Measurements from ENCODE around the gene MAPK8IP2.
"Not testable (repeated sequence)": the region's sequence is repeated elsewhere in the genome, so short reads cannot be mapped to it uniquely, and the experiment has no call there.

The MAPK8IP2 gene

GRCh38 chr22:50640296-50640695 lies 39.7 kb downstream of the MAPK8IP2 start:
- CTCF ChIA-PET, H3K36me3 Mint-ChIP-seq, H3K4me1 Mint-ChIP-seq, H3K9me3 Mint-ChIP-seq, H3K4me3 Mint-ChIP-seq, H3K27ac Mint-ChIP-seq, DNase-seq: not testable (repeated sequence)
- peaks cover 16% of the 10 kb centered on the region for H3K27me3 Mint-ChIP-seq

DNA sequence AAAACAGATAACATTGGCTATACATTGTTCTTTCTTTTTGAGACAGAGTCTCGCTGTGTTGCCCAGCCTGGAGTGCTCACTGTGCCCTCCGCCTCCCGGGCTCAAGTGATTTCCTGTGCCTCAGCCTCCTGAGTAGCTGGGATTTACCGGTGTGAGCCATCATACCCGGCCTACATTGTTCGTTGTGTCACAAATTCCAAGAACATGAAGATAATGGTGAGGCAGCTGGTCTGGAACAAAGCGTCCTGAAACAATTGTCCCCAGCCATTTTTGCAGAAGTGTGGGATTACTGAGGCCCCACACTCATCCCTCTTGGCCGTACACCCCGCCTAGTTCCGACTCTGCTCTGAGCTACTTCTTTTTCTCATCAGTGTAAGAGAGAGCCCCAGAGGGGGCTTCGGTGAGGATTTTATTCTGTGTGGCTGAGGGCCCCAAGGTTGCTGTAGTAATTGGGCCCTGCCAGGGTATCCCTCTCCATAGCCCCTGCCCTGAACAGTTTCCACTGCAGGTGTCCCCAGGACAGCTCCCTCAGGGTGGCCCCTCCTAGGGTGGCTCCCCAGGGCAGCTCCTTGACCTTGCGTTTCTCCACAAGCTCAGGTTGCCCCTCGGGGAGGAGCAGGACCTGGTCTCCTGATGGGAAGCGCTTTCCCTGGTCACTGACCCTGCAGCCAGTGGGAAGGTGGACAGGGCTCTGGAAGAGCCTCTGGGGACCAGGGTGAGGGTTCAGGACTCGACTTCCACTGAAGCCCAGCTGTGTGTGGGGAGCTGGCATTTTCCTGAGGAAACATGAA lies 40.5 kb downstream of the MAPK8IP2 start:
- Mint-ChIP-seq H3K4me1 (no peaks in the 10 kb centered on the region), H3K36me3 (no peaks in the 10 kb centered on the region), H3K27ac (no peak overlapping the region), H3K4me3 (no peak overlapping the region), H3K9me3 (no peaks in the 10 kb centered on the region), H3K27me3 (peaks cover 8% of the 10 kb centered on the region)
- CTCF ChIA-PET, result interaction anchor here (0.6 to 1.0 kb wide), 2 partner anchors 10 to 13 kb away, joined by 3 to 5 read pairs; partner anchors contain the start of gene ARSA
- DNase-seq, result no peak

- Mint-ChIP-seq H3K9me3 (peaks cover 4% of the 10 kb centered on the region), H3K36me3 (no peaks in the 10 kb centered on the region), H3K4me3 (no peak overlapping the region), H3K27ac (no peak overlapping the region), H3K27me3 (peaks cover 7% of the 10 kb centered on the region), H3K4me1 (no peaks in the 10 kb centered on the region)
- CTCF ChIA-PET, result interaction anchor here (0.6 to 1.0 kb wide), 2 partner anchors 11 to 14 kb away, joined by 3 to 5 read pairs; partner anchors contain the start of gene ARSA
- no peak for DNase-seq
These were observed 41.4 kb downstream of the MAPK8IP2 start for GRCh38 chr22:50641696-50642607.

- H3K36me3 Mint-ChIP-seq, H3K27me3 Mint-ChIP-seq, H3K4me3 Mint-ChIP-seq, H3K27ac Mint-ChIP-seq, H3K4me1 Mint-ChIP-seq, CTCF ChIA-PET, H3K9me3 Mint-ChIP-seq, DNase-seq: not testable (repeated sequence)
These were observed 42.6 kb downstream of the MAPK8IP2 start for GRCh38 chr22:50643021-50643820.

- H3K4me1 Mint-ChIP-seq, H3K27me3 Mint-ChIP-seq, H3K4me3 Mint-ChIP-seq, H3K9me3 Mint-ChIP-seq, H3K27ac Mint-ChIP-seq, CTCF ChIA-PET, DNase-seq, H3K36me3 Mint-ChIP-seq: not testable (repeated sequence)
These were observed 43.2 kb downstream of the MAPK8IP2 start for GRCh38 chr22:50643821-50644101.

DNA sequence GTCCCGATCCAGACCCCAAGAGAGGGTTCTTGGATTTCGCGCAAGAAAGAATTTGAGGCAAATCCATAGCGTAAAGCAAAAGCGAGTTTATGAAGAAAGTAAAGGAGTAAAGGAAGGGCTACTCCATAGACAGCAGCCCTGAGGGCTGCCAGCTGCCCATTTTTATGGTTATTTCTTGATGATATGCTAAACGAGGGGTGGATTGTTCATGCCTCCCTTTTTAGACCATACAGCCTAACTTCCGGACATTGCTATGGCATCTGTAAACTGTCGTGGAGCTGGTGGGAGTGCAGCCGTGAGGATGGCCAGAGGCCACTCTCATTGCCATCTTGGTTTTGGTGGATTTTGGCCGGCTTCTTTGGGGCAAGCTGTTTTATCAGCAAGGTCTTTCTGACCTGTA lies 52.7 kb downstream of the MAPK8IP2 start:
- Mint-ChIP-seq H3K4me1 (no peaks in the 10 kb centered on the region), H3K9me3 (peaks cover 11% of the 10 kb centered on the region), H3K27me3 (peaks cover 26% of the 10 kb centered on the region), H3K4me3 (no peak overlapping the region), H3K36me3 (peaks cover 1% of the 10 kb centered on the region), H3K27ac (no peak overlapping the region)
- DNase-seq, result no peak
- CTCF ChIA-PET, result no interaction called here

DNA sequence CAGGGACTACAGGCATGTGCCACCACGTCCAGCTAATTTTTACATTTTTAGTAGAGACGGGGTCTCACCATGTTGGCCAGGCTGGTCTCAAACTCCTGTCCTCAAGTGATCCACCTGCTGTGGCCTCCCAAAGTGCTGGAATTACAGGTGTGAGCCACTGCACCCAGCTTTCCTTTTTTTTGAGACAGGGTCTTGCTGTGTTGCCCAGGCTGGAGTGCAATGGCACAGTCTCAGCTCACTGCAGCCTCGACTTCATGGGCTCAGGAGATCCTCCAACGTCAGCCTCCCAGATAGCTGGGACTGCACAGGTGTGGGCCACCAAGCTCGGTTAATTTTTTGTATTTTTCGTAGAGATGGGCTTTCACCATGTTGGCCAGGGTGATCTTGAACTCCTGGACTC lies 54.1 kb downstream of the MAPK8IP2 start:
- not testable (repeated sequence) for H3K4me1 Mint-ChIP-seq

DNA sequence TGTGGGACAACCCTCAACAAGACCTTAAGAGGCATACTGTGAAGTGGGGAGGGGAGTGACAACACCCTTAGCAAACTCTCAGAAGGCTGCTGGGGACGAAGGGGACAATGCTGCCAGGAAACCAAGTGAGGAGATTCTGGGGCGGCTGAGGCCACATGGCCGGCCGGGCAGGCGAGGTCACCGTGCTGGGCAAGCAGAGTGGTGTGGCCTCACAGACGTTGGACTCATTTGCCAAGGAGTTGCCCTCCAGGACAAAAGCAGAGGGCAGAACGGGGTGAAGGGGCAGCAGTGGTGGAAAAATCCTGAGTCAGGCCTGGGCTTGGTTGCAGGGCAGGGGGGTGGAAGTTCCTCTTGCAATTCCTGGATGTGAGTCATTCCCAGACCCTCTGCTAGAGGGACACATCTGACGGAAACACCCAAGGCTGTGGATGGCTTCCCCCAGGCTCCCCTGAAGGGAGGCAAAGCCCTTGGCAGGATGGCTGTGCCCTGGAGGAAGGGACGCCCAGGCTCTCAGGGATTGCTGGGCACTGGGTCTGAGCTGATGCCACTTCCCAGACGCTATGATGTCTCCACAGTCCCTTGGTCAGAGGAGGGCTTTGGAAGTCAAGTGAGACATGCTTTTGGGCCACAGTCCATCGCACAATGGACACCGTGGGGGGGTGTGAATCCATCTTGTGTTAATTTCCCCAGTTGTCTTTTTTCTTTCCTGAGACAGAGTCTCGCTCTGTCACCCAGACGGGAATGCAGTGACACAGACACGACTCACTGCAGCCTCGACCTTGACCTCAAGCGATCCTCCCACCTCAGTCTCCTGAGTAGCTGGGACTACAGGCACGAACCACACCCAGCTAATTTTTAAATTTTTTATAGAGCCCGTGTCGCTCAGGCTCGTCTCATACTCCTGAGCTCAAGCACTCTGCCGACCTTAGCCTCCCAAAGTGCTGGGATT lies 55.8 kb downstream of the MAPK8IP2 start:
- Mint-ChIP-seq H3K27me3 (peaks cover 35% of the 10 kb centered on the region), H3K27ac (no peak overlapping the region), H3K4me1 (no peaks in the 10 kb centered on the region), H3K4me3 (no peak overlapping the region), H3K36me3 (no peaks in the 10 kb centered on the region), H3K9me3 (no peaks in the 10 kb centered on the region)
- DNase-seq, result no peak
- CTCF ChIA-PET, result no interaction called here

More for the DNA sequence above, 54.1 kb downstream of the MAPK8IP2 start:
- H3K27me3 Mint-ChIP-seq, result peaks cover 30% of the 10 kb centered on the region
- H3K9me3 Mint-ChIP-seq, H3K27ac Mint-ChIP-seq, CTCF ChIA-PET, DNase-seq, H3K4me3 Mint-ChIP-seq, H3K36me3 Mint-ChIP-seq: not testable (repeated sequence)

DNA sequence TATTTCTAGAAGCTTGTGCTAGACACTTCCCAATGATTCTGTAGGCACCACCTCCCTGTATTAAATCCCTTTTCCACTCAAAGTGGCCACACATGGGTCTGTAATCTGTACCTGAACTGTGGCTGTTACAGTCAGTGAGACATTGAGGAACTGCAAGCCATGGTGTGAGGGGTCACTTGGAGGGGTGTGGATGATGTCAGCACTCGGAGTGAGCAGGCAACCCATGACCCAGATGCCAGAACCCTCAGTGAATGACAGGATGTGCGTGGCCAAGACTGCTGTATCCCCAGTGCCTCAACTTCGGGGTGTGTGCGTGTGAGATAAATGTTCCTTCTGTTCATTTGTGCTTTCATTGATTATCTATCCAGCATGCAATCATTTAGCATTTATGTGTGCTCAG lies 57.3 kb downstream of the MAPK8IP2 start:
- Mint-ChIP-seq H3K9me3 (no peaks in the 10 kb centered on the region), H3K4me1 (no peaks in the 10 kb centered on the region), H3K27ac (no peak overlapping the region), H3K4me3 (no peak overlapping the region), H3K36me3 (no peaks in the 10 kb centered on the region), H3K27me3 (peaks cover 40% of the 10 kb centered on the region)
- DNase-seq, result no peak
- CTCF ChIA-PET, result no interaction called here

DNA sequence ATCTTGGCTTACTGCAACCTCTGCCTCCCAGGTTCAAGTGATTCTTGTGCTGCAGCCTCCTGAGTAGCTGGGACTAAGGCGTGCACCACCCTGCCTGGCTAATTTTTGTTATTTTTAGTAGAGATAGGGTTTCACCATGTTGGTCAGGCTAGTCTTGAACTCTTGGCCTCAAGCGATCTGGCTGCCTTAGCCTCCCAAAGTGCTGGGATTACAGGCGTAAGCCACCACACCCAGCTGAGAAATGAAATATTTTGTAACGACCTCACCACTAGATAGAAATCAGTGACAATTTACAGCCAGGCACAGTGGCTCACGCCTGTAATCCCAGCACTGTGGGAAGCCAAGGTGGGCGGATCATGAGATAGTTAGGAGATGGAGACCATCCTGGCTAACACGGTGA lies 59.1 kb downstream of the MAPK8IP2 start:
- H3K4me1 Mint-ChIP-seq, H3K27ac Mint-ChIP-seq, H3K36me3 Mint-ChIP-seq, H3K9me3 Mint-ChIP-seq, CTCF ChIA-PET, DNase-seq, H3K4me3 Mint-ChIP-seq: not testable (repeated sequence)
- H3K27me3 Mint-ChIP-seq, result peaks cover 40% of the 10 kb centered on the region

DNA sequence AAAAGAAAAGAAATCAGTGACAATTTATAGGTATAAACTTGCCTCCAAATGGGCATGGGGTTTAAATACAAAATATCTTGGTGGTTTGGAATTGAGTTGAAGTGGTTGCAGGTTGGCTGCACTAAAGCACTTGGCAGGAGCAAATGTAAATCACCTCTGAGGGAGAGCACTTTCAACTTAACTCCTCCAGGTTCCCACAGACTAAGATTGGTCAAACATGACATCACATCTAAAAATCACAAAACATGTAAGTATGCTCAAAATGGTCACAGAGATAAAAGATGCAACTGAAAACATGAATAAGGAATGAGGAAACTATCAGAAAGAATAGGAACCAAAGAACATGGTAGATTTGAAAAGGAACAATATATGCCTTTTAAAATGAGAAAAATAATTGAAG lies 59.7 kb downstream of the MAPK8IP2 start:
- Mint-ChIP-seq H3K27ac (no peak overlapping the region), H3K4me1 (no peaks in the 10 kb centered on the region), H3K36me3 (no peaks in the 10 kb centered on the region), H3K4me3 (no peak overlapping the region), H3K9me3 (no peaks in the 10 kb centered on the region), H3K27me3 (peaks cover 34% of the 10 kb centered on the region)
- DNase-seq, result no peak
- CTCF ChIA-PET, result no interaction called here

Data from activated naive CD4-positive, alpha-beta T cell treated with anti-CD3 and anti-CD28 coated beads, Interleukin-2, amount 10 ng/mL, durations not matched to agents 7 days and 5 days (primary cell).